HAP-1 (cell line): Measurements from ENCODE around the gene ZNF311.

Experiments
- DNase-seq, 2 experiments: peaks; one replicate each; pipeline ENCODE4 v3.0.0-alpha.2; 2016 to 2020; ENCODE audit warnings: low spot score in 2 of 2
- H3K27me3 ChIP-seq: fragments of 250-450 bp; sonication (Bioruptor Pico); 2 replicates; pipeline ENCODE4 v1.5.1; 2020; ENCODE audit warnings: low read depth, mild to moderate bottlenecking, moderate library complexity
- H3K36me3 ChIP-seq: fragments of 250-450 bp; sonication (Bioruptor Pico); replicated peaks from 2 replicates; pipeline ENCODE4 v1.5.1; 2020; ENCODE audit warnings: mild to moderate bottlenecking
- H3K4me1 ChIP-seq: fragments of 250-450 bp; sonication (Bioruptor Pico); 2 replicates; pipeline ENCODE4 v1.5.1; 2020; ENCODE audit warnings: mild to moderate bottlenecking
- H3K4me3 ChIP-seq: fragments of 250-450 bp; sonication (Bioruptor Pico); 2 replicates; pipeline ENCODE4 v1.5.1; 2020; ENCODE audit warnings: mild to moderate bottlenecking, moderate library complexity
- H3K9me3 ChIP-seq: fragments of 250-450 bp; sonication (Bioruptor Pico); 2 replicates; pipeline ENCODE4 v1.5.1; 2020; ENCODE audit warnings: mild to moderate bottlenecking, moderate library complexity
- in situ Hi-C: fragments of 300-500 bp; cut with MboI; formaldehyde crosslinking; loops from 3 replicates; pipeline ENCODE4 v1.14.3; 2020; ENCODE audit warnings: low sequenced_read_pairs, inconsistent platforms, mixed read lengths

The ZNF311 gene

DNA sequence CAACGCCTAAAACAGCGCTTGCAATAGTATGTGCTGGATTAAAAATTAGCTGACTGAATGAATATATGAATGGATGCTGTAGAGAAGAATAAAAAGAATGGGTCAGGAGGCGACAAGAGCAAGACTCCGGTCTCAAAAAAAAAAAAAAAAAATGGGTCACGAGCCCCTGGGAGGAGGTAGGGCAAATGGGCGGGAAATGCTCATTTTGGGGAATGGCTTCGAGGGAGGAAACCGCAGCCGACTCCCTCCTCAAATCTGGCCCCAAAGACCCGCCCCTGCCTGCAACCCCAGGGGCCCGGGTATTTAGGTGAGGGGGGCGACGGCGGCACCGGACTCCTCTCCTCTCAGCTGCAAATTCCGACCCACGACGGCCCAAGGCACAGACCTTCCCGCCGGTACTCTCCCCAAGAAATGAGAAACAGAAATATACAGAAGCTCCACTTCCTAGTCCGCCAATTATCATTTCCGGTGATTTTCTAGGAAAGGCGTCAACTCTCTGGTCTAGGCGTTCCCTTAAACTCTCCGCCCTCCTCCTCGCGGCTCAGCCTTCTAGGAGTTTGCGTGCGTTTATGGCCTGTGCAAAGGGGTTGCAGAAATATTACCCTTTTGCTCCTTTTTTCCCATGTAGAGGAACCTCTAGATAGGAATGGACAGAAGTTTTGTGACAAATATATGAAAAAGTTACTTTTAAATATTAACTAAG, at the start of gene ZNF311:
Gene ZNF311, minus strand, starts transcription at position 133 of the 703 bp plus-strand sequence. CDS start 1,361 bp downstream, outside the sequence.
- H3K4me3 ChIP-seq, result no peak within 1 kb of the TSS
- H3K27me3 ChIP-seq, result peaks cover 18% of the 10 kb centered on the region
- no peak for DNase-seq
- no peaks in the 10 kb centered on the region for H3K36me3 ChIP-seq
- in situ Hi-C loops, result no loop called here
- no peaks in the 10 kb centered on the region for H3K9me3 ChIP-seq
- H3K4me1 ChIP-seq, result no peaks in the 10 kb centered on the region

- Histone ChIP-seq H3K4me1 (no peaks in the 10 kb centered on the region), H3K4me3 (no peak overlapping the region), H3K9me3 (no peaks in the 10 kb centered on the region), H3K36me3 (no peaks in the 10 kb centered on the region), H3K27me3 (peaks cover 5% of the 10 kb centered on the region)
- in situ Hi-C loops, result no loop called here
- DNase-seq, result no peak
Observed at GRCh38 chr6:29051680-29052079, 46.6 kb upstream of the ZNF311 start.

- Histone ChIP-seq H3K4me3 (no peak within 1 kb of the TSS), H3K9me3 (no peaks in the 10 kb centered on the region), H3K27me3 (peaks cover 8% of the 10 kb centered on the region), H3K36me3 (no peaks in the 10 kb centered on the region), H3K4me1 (peaks cover under 1% of the 10 kb centered on the region; the same call in 1 of the 2 replicates)
- in situ Hi-C loops, result no loop called here
- DNase-seq, result no peak
Observed at GRCh38 chr6:29045075-29045474, 40.0 kb upstream of the ZNF311 start, which contains the start of gene OR2W1. OR2W1 (minus strand) TSS chr6:29045175; CDS start chr6:29045175, 0 bp downstream.

- H3K9me3 ChIP-seq, result no peaks in the 10 kb centered on the region
- no peak for DNase-seq
- H3K4me3 ChIP-seq, result no peak overlapping the region
- in situ Hi-C loops, result no loop called here
- peaks cover 9% of the 10 kb centered on the region; the same call in 1 of the 2 replicates for H3K27me3 ChIP-seq
- peaks cover 5% of the 10 kb centered on the region; the same call in 1 of the 2 replicates for H3K4me1 ChIP-seq
- H3K36me3 ChIP-seq, result no peaks in the 10 kb centered on the region
Observed at GRCh38 chr6:29035951-29036350, 30.8 kb upstream of the ZNF311 start.

GRCh38 chr6:29028821-29029220, 23.7 kb upstream of the ZNF311 start:
- in situ Hi-C loops, result no loop called here

GRCh38 chr6:29025927-29026585, 20.9 kb upstream of the ZNF311 start:
- in situ Hi-C loops, result no loop called here
- no peaks in the 10 kb centered on the region for H3K9me3 ChIP-seq
- H3K4me1 ChIP-seq, result no peaks in the 10 kb centered on the region
- H3K36me3 ChIP-seq, result no peaks in the 10 kb centered on the region
- H3K27me3 ChIP-seq, result peaks cover 24% of the 10 kb centered on the region
- H3K4me3 ChIP-seq, result no peak overlapping the region
- no peak for DNase-seq

More at GRCh38 chr6:29028821-29029220, 23.7 kb upstream of the ZNF311 start:
- Histone ChIP-seq H3K9me3 (no peaks in the 10 kb centered on the region), H3K4me1 (no peaks in the 10 kb centered on the region), H3K27me3 (peaks cover 25% of the 10 kb centered on the region), H3K36me3 (no peaks in the 10 kb centered on the region), H3K4me3 (no peak overlapping the region)
- DNase-seq, result no peak

GRCh38 chr6:29021434-29021833, 16.3 kb upstream of the ZNF311 start:
- no peaks in the 10 kb centered on the region for H3K36me3 ChIP-seq
- in situ Hi-C loops, result no loop called here
- no peaks in the 10 kb centered on the region; the same call in 1 of the 2 replicates for H3K4me1 ChIP-seq
- no peak for DNase-seq
- no peaks in the 10 kb centered on the region for H3K9me3 ChIP-seq
- no peak overlapping the region for H3K4me3 ChIP-seq
- peaks cover 18% of the 10 kb centered on the region for H3K27me3 ChIP-seq

DNA sequence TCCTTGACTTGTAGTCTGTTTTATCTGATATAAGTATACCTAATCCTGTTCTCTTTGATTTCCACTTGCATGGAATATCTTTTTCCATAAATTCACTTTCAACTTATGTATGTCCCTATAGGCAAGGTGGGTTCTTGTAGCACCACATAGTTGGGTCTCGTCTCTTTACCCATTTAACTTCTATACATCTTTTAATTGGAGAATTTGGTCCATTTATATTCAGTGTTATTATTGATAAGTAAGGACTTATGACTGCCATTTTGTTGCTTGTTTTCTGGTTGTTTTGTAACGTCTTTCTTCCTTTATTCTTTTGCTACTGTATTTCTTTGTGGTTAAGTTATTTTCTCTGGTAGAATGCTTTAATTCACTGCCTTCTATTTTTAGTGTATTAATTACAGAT, 14.5 kb upstream of the ZNF311 start:
- DNase-seq, result no peak
- Histone ChIP-seq H3K4me3 (no peak overlapping the region), H3K36me3 (no peaks in the 10 kb centered on the region), H3K27me3 (peaks cover 8% of the 10 kb centered on the region; the same call in 1 of the 2 replicates), H3K4me1 (no peaks in the 10 kb centered on the region; the same call in 1 of the 2 replicates), H3K9me3 (no peaks in the 10 kb centered on the region)
- in situ Hi-C loops, result loop anchor here (10.0 kb wide), 2 partner anchors 185 to 335 kb away; no protein-coding TSS in a partner anchor

DNA sequence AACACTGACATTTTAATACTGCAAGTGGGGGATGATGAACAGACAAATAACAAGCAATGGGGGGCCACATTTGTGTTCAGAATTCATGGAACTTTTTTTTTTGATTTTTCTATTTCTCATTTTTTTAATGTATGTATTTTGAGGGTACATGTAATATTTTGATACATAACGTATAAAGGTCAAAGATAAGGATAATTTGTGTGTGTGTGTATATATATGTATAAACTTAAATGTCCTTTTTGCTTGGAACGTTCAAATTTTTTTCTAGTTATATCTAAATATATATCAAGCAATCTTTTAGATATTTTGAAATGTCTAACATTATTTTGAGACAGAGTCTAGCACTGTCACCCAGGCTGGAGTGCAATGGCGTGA, 12.3 kb upstream of the ZNF311 start:
- peak overlapping the region; percentile 35 for H3K4me3 ChIP-seq
- in situ Hi-C loops, result loop anchor here (10.0 kb wide), 2 partner anchors 183 to 333 kb away; no protein-coding TSS in a partner anchor
- H3K27me3 ChIP-seq, result 0 out of 2 replicates have a peak, but pooled peaks cover 5% of the 10 kb centered on the region

DNA sequence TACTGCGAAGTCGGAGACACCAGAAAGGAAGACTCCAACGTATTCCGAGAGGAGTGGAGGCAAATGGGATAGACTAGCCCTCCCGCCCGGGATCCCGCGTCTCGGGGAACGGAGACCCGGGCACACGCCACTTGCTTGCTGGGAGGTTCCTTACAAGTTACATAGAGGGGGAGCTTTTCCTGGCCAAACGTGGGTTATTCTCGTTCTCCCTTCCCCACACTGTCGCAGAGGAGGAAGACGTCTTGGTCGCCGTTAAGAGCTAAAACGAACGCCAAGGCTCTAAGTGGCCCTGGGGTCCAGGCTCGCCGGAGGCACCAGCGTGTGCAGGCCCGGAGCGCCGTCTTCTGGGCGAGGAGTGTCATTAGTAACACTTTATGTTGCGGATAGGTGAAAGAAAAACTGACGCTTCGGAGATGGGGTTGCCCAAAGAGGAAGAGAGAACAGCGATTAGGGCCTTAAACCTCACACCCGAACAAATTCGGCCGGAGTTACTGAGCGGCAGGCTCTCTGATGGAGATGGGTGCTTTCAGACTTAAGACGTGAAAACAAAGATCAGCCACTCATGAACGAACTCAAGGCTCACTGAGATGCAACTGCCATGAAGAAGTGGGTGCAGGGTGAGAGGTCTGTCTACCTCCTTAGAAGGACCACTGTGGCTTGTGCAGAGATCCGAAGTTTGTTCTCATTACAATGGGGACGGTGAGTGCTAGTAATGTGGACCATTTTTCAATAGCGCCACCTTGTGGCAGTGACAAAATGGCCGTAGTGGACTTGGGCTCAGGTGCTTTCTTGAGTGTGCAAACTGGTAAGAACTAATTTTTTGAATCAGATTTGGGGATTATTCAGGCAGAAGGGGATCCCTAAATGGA, 11.7 kb upstream of the ZNF311 start:
- H3K4me3 ChIP-seq, result peak overlapping the region; percentile 35
- H3K27me3 ChIP-seq, result no peaks in the 10 kb centered on the region
- H3K4me1 ChIP-seq, result no peaks in the 10 kb centered on the region; the same call in 1 of the 2 replicates
- no peaks in the 10 kb centered on the region for H3K36me3 ChIP-seq
- H3K9me3 ChIP-seq, result no peaks in the 10 kb centered on the region
- DNase-seq, result peak; percentile 66 to 88
- in situ Hi-C loops, result loop anchor here (10.0 kb wide), 2 partner anchors 182 to 332 kb away; no protein-coding TSS in a partner anchor

More for the DNA sequence above, 12.3 kb upstream of the ZNF311 start:
- no peak for DNase-seq
- Histone ChIP-seq H3K4me1 (no peaks in the 10 kb centered on the region; the same call in 1 of the 2 replicates), H3K9me3 (no peaks in the 10 kb centered on the region), H3K36me3 (no peaks in the 10 kb centered on the region)

- Histone ChIP-seq H3K27me3 (peaks cover 3% of the 10 kb centered on the region; the same call in 1 of the 2 replicates), H3K4me1 (no peaks in the 10 kb centered on the region; the same call in 1 of the 2 replicates), H3K4me3 (no peak overlapping the region), H3K36me3 (no peaks in the 10 kb centered on the region), H3K9me3 (no peaks in the 10 kb centered on the region)
- no peak for DNase-seq
- in situ Hi-C loops, result loop anchor here (10.0 kb wide), 2 partner anchors 180 to 330 kb away; no protein-coding TSS in a partner anchor
Observed at GRCh38 chr6:29014729-29015608, 9.9 kb upstream of the ZNF311 start.

- Histone ChIP-seq H3K36me3 (no peaks in the 10 kb centered on the region), H3K4me3 (peak overlapping the region; percentile 33), H3K27me3 (peaks cover 10% of the 10 kb centered on the region; the same call in 1 of the 2 replicates), H3K4me1 (no peaks in the 10 kb centered on the region), H3K9me3 (no peaks in the 10 kb centered on the region)
- in situ Hi-C loops, result loop anchor here (10.0 kb wide), 2 partner anchors 177 to 327 kb away; no protein-coding TSS in a partner anchor
- peak; percentile 72 to 76 for DNase-seq
Observed at GRCh38 chr6:29011276-29011734, 6.2 kb upstream of the ZNF311 start.
